Activated CD4-positive, alpha-beta T cell treated with anti-CD3 and anti-CD28 coated beads, Interleukin-2, Interleukin-6, amounts not matched to agents 100 ng/mL and 50 ng/mL, durations not matched to agents 16 hours and 8 hours (primary cell): Measurements from ENCODE around the gene SGMS1.
"Not testable (repeated sequence)": the region's sequence is repeated elsewhere in the genome, so short reads cannot be mapped to it uniquely, and the experiment has no call there.

Experiments used
- DNase-seq: peaks from one replicate; pipeline ENCODE4 v3.0.0-alpha.2; 2020

SGMS1 gene

GRCh38 chr10:50623663-50624412 lies at the start of gene SGMS1:
Gene SGMS1 (minus strand): TSS chr10:50623956. CDS start chr10:50344114, 279,842 bp downstream.
- DNase-seq, result peak; percentile 86

- DNase-seq, result peak; percentile 57
Observed at GRCh38 chr10:50672152-50672551, 48.4 kb upstream of the SGMS1 start.

- not testable (repeated sequence) for DNase-seq
Observed at GRCh38 chr10:50671645-50672044, 47.9 kb upstream of the SGMS1 start.

- DNase-seq, result not testable (repeated sequence)
Observed at GRCh38 chr10:50669957-50670356, 46.2 kb upstream of the SGMS1 start.

GRCh38 chr10:50667353-50667752 lies 43.6 kb upstream of the SGMS1 start:
- not testable (repeated sequence) for DNase-seq

- DNase-seq, result not testable (repeated sequence)
Observed at GRCh38 chr10:50662420-50662819, 38.7 kb upstream of the SGMS1 start.

- DNase-seq, result not testable (repeated sequence)
Observed at GRCh38 chr10:50661563-50661962, 37.8 kb upstream of the SGMS1 start.

GRCh38 chr10:50659865-50660730 lies 36.3 kb upstream of the SGMS1 start:
- peak; percentile 59 for DNase-seq

GRCh38 chr10:50659016-50659864 lies 35.5 kb upstream of the SGMS1 start:
- DNase-seq, result not testable (repeated sequence)

- no peak for DNase-seq
Observed at GRCh38 chr10:50658165-50658564, 34.4 kb upstream of the SGMS1 start.

GRCh38 chr10:50653758-50654157 lies 30.0 kb upstream of the SGMS1 start:
- no peak for DNase-seq

- DNase-seq, result peak; percentile 32
Observed at GRCh38 chr10:50653142-50653541, 29.4 kb upstream of the SGMS1 start.

GRCh38 chr10:50651808-50652207 lies 28.1 kb upstream of the SGMS1 start:
- no peak for DNase-seq

GRCh38 chr10:50650481-50650880 lies 26.7 kb upstream of the SGMS1 start:
- DNase-seq, result no peak

GRCh38 chr10:50648935-50649227 lies 25.1 kb upstream of the SGMS1 start:
- DNase-seq, result no peak

- no peak for DNase-seq
Observed at GRCh38 chr10:50648089-50648934, 24.6 kb upstream of the SGMS1 start.

- not testable (repeated sequence) for DNase-seq
Observed at GRCh38 chr10:50647350-50647749, 23.6 kb upstream of the SGMS1 start.

GRCh38 chr10:50645236-50645635 lies 21.5 kb upstream of the SGMS1 start:
- DNase-seq, result no peak

- no peak for DNase-seq
Observed at GRCh38 chr10:50641626-50642025, 17.9 kb upstream of the SGMS1 start.

- no peak for DNase-seq
Observed at GRCh38 chr10:50640238-50640637, 16.5 kb upstream of the SGMS1 start.

GRCh38 chr10:50636618-50637579 lies 13.1 kb upstream of the SGMS1 start:
- DNase-seq, result peak; percentile 84
